GM12864 (cell line): ENCODE data around the gene HEMK1.

Experiments
- DNase-seq: peaks from one replicate; pipeline ENCODE4 v3.0.0-alpha.2; 2011; ENCODE audit warnings: low read depth
- H3K4me3 ChIP-seq: 2 replicates; pipeline ENCODE4 v1.5.1; 2011; ENCODE audit warnings: mild to moderate bottlenecking, low read depth, low read length, control low read depth
- CTCF ChIP-seq: IDR thresholded peaks from 2 replicates; pipeline ENCODE4 v1.5.1; 2011; ENCODE audit warnings: low read depth, mild to moderate bottlenecking, moderate library complexity, low read length, control low read depth, inconsistent platforms; ENCODE audit errors: missing control alignments

HEMK1 gene

GRCh38 chr3:50625231-50626182 lies 56.2 kb downstream of the HEMK1 start:
- no peak for TF ChIP-seq CTCF
- DNase-seq: no peak
- H3K4me3 ChIP-seq: no peak overlapping the region

GRCh38 chr3:50626401-50626800 lies 57.1 kb downstream of the HEMK1 start:
- no peak overlapping the region for H3K4me3 ChIP-seq
- TF ChIP-seq CTCF: no peak
- no peak for DNase-seq

GRCh38 chr3:50627407-50628051 lies 58.2 kb downstream of the HEMK1 start:
- TF ChIP-seq CTCF: peak; percentile 43
- H3K4me3 ChIP-seq: no peak overlapping the region
- DNase-seq: no peak

GRCh38 chr3:50628601-50629000 lies 59.3 kb downstream of the HEMK1 start:
- no peak overlapping the region for H3K4me3 ChIP-seq
- no peak for TF ChIP-seq CTCF
- DNase-seq: no peak

- no peak for DNase-seq
- H3K4me3 ChIP-seq: no peak overlapping the region
- TF ChIP-seq CTCF: no peak
Measured at GRCh38 chr3:50630394-50630793, 61.1 kb downstream of the HEMK1 start.

- no peak for TF ChIP-seq CTCF
- H3K4me3 ChIP-seq: no peak overlapping the region
- DNase-seq: no peak
Measured at GRCh38 chr3:50630877-50631276, 61.6 kb downstream of the HEMK1 start.
